Muscle of back (tissue), 11 donors: ENCODE data around the gene CEP85. TPM values are rescaled to one million over a fixed set of nuclear protein-coding genes. Genes with fewer than 3 reads are reported as not detected.

ENCODE experiments used
- DNase-seq, 3 donors: peaks; one replicate each; pipeline versions ENCODE4 v3.0.0 to v3.0.0-alpha.2; 2013
- polyA plus RNA-seq, 10 donors: library from polyadenylated mRNA; unstranded; fragments of 120-200 nt; gene quantifications; one replicate each; pipeline ENCODE4 v1.2.1, GENCODE V29; 2013; ENCODE audit not compliant: insufficient read length in 10 of 10

Gene CEP85
- polyA plus RNA-seq, 10 donors = 17.4 to 28.2 (median 22.9) TPM

- DNase-seq = no peak
These were observed 43.3 kb downstream of the CEP85 start for GRCh38 chr1:26277261-26277661.

GRCh38 chr1:26277719-26278118 is 43.7 kb downstream of the CEP85 start:
- DNase-seq = no peak

DNA sequence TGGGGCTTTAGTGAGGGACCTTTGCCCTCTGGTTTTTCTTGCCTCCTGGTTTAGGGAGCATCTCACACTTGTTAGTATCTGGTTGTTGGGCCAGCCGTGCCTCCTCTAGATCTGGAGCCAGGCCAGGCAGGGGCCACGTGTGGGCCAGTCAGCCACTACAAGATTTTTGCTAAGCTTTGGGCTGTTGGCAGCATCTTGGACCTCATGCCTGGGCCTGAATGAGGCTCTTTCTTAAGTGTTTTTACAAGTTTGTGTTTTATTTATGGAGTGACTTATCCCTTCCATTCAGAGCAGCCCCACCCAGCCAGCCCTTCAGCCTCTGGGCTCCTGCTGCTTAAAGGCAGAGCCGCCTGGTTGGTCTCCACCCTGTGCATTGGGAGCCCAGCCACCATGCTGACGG is 44.3 kb downstream of the CEP85 start:
- no peak for DNase-seq

- DNase-seq = peak in 1 of 3 donors; percentile 49
These were observed 44.9 kb downstream of the CEP85 start for GRCh38 chr1:26278724-26279455.

- peak; percentile 80 to 96 (median 90) for DNase-seq
These were observed 45.7 kb downstream of the CEP85 start, which contains the start of gene SH3BGRL3 for GRCh38 chr1:26279456-26280332. Gene SH3BGRL3 (plus strand): TSS chr1:26280086. CDS start chr1:26280156, 70 bp downstream.

GRCh38 chr1:26280333-26281042 is 46.5 kb downstream of the CEP85 start:
- DNase-seq = peak in 1 of 3 donors; percentile 44

DNA sequence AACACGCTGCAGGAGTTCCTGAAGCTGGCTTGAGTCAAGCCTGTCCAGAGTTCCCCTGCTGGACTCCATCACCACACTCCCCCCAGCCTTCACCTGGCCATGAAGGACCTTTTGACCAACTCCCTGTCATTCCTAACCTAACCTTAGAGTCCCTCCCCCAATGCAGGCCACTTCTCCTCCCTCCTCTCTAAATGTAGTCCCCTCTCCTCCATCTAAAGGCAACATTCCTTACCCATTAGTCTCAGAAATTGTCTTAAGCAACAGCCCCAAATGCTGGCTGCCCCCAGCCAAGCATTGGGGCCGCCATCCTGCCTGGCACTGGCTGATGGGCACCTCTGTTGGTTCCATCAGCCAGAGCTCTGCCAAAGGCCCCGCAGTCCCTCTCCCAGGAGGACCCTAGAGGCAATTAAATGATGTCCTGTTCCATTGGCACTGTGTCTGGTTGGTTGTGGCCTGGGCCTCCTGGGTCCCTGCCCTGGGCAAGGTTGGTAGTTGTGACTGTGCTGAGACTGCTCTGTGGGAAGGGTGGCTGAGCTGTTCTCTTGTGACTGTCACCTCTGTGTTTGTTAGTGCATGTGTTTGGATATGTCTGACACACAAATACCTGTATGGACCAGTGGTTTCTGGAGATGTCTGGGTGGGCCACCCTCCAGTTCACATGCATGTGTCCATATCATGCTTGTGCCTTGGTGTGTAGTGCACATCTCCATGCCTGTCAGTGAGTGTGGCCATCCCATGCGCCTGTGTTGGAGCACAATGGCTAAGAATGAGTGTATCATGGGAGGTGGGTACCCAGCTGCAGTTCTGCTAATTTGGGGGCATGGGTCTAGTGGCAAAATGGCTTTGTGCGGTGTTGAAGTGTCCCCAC is 47.3 kb downstream of the CEP85 start:
- no peak for DNase-seq

DNA sequence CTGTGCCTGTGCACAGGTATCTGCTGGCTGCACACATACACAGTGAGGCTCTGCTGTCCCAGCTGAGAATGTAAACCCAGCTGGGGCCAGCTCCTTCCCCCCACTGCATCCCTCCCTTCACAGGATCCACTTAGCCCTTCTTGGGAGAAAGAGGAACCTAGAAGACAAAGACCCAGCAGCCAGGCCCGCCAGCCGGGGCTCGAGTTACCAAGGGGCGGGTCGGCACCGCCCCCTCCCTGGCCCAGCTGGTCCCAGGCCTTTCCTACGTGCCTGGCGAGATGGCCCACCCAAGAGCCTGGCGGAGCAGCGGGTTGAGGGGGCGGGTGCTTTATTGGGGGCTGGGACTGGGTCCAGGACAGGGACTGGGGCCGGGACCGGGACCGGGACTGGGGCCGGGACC is 48.0 kb downstream of the CEP85 start:
- DNase-seq = peak in 2 of 3 donors; percentile 35 to 73

GRCh38 chr1:26282401-26282918 is 48.5 kb downstream of the CEP85 start:
- DNase-seq = no peak

- no peak for DNase-seq
These were observed 49.4 kb downstream of the CEP85 start for GRCh38 chr1:26283279-26283853.

- no peak for DNase-seq
These were observed 50.0 kb downstream of the CEP85 start for GRCh38 chr1:26283871-26284596.

DNA sequence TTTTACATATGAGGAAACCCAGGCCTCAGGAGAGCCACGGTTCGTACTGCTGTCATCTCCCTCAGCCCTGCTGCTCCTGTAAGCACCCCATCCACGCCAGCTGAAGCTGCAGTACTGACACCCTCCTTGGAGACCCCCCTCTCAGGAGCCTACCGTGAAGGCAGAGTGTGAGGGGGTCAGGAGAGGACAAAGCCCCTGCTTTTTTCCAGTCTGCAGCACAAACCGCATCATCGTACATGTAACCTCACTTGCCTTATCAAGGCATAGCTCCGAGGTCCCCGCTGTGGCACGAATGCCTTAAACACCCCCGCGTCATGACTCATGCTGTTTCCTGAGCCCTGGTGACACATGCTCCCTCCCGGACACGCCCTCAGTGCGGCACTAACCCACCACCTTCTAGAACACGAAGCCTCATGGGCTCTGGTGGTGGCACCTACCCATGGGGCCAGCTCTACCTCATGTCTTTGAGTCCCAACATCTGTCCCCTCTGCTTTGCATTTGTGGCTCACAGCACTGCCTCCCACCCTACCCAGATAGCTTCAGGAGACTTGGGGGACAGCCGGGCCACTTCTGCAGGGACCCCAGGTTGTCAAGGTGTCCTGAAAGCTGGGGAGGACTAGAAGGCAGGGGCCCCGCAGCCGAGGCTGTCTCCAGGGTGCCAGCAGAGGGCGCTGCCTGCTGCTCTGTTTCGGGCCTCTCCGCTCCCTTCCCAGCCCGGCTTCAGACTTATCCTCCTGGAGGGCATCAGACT is 50.8 kb downstream of the CEP85 start:
- DNase-seq = peak in 1 of 3 donors; percentile 73

GRCh38 chr1:26285366-26286063 is 51.5 kb downstream of the CEP85 start:
- DNase-seq = no peak

GRCh38 chr1:26286064-26286416 is 52.0 kb downstream of the CEP85 start:
- DNase-seq = no peak

GRCh38 chr1:26287033-26287711 is 53.2 kb downstream of the CEP85 start:
- DNase-seq = peak in 1 of 3 donors; percentile 66

- DNase-seq = no peak
These were observed 53.8 kb downstream of the CEP85 start for GRCh38 chr1:26287811-26288210.

DNA sequence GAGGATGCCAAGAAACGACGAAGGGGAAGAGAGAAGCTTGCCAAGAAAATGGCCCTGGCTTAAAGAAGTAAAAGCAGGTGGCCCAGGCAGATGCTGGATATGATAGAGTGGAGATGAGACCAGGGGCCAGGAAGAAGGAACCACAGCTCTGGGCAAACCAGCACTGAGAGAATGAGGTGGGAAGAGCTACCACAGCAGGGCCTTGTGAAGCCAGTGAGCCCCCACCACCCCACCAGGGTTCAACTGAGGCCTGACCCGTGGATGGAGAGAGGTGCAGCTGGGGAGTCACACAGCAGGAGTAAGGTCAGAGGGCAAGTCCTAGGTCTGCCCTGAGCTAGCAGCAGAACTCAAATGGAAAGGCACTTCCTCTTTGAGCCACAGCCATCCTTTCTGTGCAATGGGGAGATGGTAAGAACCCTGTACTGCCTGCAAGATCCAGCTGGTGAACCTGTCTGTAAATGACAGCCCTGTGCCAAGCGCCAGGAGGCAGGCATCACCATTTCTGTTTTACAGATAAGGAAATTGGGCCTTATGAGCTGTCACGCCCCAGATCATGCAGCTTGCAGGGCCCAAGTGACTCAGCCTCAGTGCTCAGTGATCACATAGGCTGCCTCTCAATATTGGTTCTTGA is 54.4 kb downstream of the CEP85 start:
- DNase-seq = no peak
